Mucosa of descending colon (tissue), 3 donors: ENCODE data around the gene ADD1. TPM values are rescaled to one million over a fixed set of nuclear protein-coding genes. Genes with fewer than 3 reads are reported as not detected.

Source experiments
- ATAC-seq: fragments of 200-7000 bp; cut with Tn5 transposase; one replicate; pipeline ENCODE4 v1.9.1; 2020; ENCODE audit warnings: mild to moderate bottlenecking, moderate library complexity
- DNase-seq, 3 donors: peaks; one replicate each; pipeline ENCODE4 v3.0.0-alpha.2; 2020
- H3K36me3 ChIP-seq: fragments of 200-600 bp; one replicate; pipeline ENCODE4 v1.8.0; 2021; ENCODE audit warnings: low read depth, mild to moderate bottlenecking
- H3K4me1 ChIP-seq: fragments of 200-600 bp; one replicate; pipeline ENCODE4 v1.8.0; 2021; ENCODE audit warnings: low read depth, mild to moderate bottlenecking
- H3K4me3 ChIP-seq: fragments of 200-600 bp; one replicate; pipeline ENCODE4 v1.8.0; 2021; ENCODE audit warnings: mild to moderate bottlenecking
- H3K9me3 ChIP-seq: fragments of 200-600 bp; one replicate; pipeline ENCODE4 v1.8.0; 2021; ENCODE audit warnings: mild to moderate bottlenecking
- CTCF ChIP-seq: fragments of 200-600 bp; IDR thresholded peaks from one replicate; pipeline ENCODE4 v1.8.0; 2022; ENCODE audit warnings: antibody characterized with exemption, mild to moderate bottlenecking
- intact Hi-C, 2 donors: fragments of 100-400 bp; cut with DNase I in 1 of 2; cut with micrococcal nuclease in 1 of 2; formaldehyde crosslinking; loops; one replicate each; pipeline versions ENCODE4 v1.11.0 to v1.11.1; 2022; cut with DNase I, micrococcal nuclease
- total RNA-seq, 3 donors: library from RNA; stranded (reverse); fragmentation: NEBNext Ultra II Directional in 2 of 3; extraction: Animal tissue kit (Norgen Biotek cat#: 25700) in 2 of 3; gene quantifications; one replicate each; pipeline versions ENCODE4 v1.2.1 to v1.2.4, GENCODE V29; 2021 to 2023
- donor health status: DM: no; HTN: no; CAD: no; lungs with moderate emphysema.
- donor health status: DM: no; HTN: no; CAD: no.
- donor health status: DM: no; HTN: yes; CAD: no.

ADD1 gene
- total RNA-seq, 3 donors from 2014 or later: 201 to 373 (median 261) TPM

GRCh38 chr4:2909583-2909982, 65.9 kb downstream of the ADD1 start:
- Histone ChIP-seq H3K36me3 (peaks cover 16% of the 10 kb centered on the region), H3K4me3 (no peak overlapping the region), H3K9me3 (no peaks in the 10 kb centered on the region), H3K4me1 (peaks cover 7% of the 10 kb centered on the region)
- DNase-seq (no peak), ATAC-seq (no peak)
- TF ChIP-seq CTCF: no peak
- intact Hi-C loops: no loop called here

GRCh38 chr4:2910409-2910808, 66.8 kb downstream of the ADD1 start:
- DNase-seq (no peak), ATAC-seq (no peak)
- Histone ChIP-seq H3K36me3 (peaks cover 13% of the 10 kb centered on the region), H3K9me3 (no peaks in the 10 kb centered on the region), H3K4me1 (peaks cover 7% of the 10 kb centered on the region), H3K4me3 (no peak overlapping the region)
- intact Hi-C loops: no loop called here
- TF ChIP-seq CTCF: no peak

GRCh38 chr4:2911868-2912267, 68.2 kb downstream of the ADD1 start:
- H3K9me3 ChIP-seq: no peaks in the 10 kb centered on the region
- intact Hi-C loops: no loop called here
- no peak for TF ChIP-seq CTCF
- ATAC-seq (no peak), DNase-seq (no peak)
- peaks cover 7% of the 10 kb centered on the region for H3K4me1 ChIP-seq
- H3K4me3 ChIP-seq: no peak overlapping the region
- H3K36me3 ChIP-seq: peaks cover 13% of the 10 kb centered on the region

- Histone ChIP-seq H3K36me3 (peaks cover 13% of the 10 kb centered on the region), H3K9me3 (no peaks in the 10 kb centered on the region), H3K4me1 (peaks cover 2% of the 10 kb centered on the region), H3K4me3 (no peak overlapping the region)
- no peak for TF ChIP-seq CTCF
- DNase-seq: no peak
- intact Hi-C loops: no loop called here
- ATAC-seq: no peak
These were observed 69.5 kb downstream of the ADD1 start for GRCh38 chr4:2913168-2913567.

- peak in 1 of 3 donors; percentile 36 for DNase-seq
- Histone ChIP-seq H3K4me3 (no peak overlapping the region), H3K36me3 (peaks cover 13% of the 10 kb centered on the region)
These were observed 70.8 kb downstream of the ADD1 start for GRCh38 chr4:2914256-2915126.

More at GRCh38 chr4:2914256-2915126, 70.8 kb downstream of the ADD1 start:
- H3K4me1 ChIP-seq: no peaks in the 10 kb centered on the region
- H3K9me3 ChIP-seq: no peaks in the 10 kb centered on the region
- TF ChIP-seq CTCF: no peak
- intact Hi-C loops: no loop called here
- no peak for ATAC-seq
